OCI-LY3 (cell line): ENCODE measurements around the gene UGCG.

Experiments
- CTCF ChIP-seq: fragments of 200-600, 300-600 bp; sonication (generic); IDR thresholded peaks from 2 replicates; pipeline ENCODE4 v1.5.1; 2014; ENCODE audit warnings: antibody characterized with exemption, low read length, low read depth
- EZH2phosphoT487 ChIP-seq: fragments of 200-600 bp; shearing (Covaris generic); IDR thresholded peaks from 2 replicates; pipeline ENCODE4 v1.6.1; 2018; ENCODE audit warnings: antibody characterized with exemption, mixed run types, low read depth

- TF ChIP-seq CTCF: no peak
- TF ChIP-seq EZH2phosphoT487: no peak
Measured at GRCh38 chr9:111919875-111920274, 23.3 kb downstream of the UGCG start.
